LNCaP clone FGC (cell line): ENCODE results near the gene COQ10A.
A peak's percentile ranks its signal among the peaks of the same experiment; 100 is the strongest.

ENCODE experiments used
- DNase-seq: peaks from one replicate; pipeline ENCODE4 v3.0.0-alpha.2; 2011; ENCODE audit warnings: low read depth
- H3K4me3 ChIP-seq: 2 replicates; pipeline ENCODE4 v1.5.1; 2011; ENCODE audit warnings: mild to moderate bottlenecking, low read depth, low read length, control low read depth
- CTCF ChIP-seq: IDR thresholded peaks from 2 replicates; pipeline ENCODE4 v1.5.1; 2012; ENCODE audit warnings: mild to moderate bottlenecking; ENCODE audit not compliant: control insufficient read depth, insufficient read depth; ENCODE audit errors: extremely low read depth

Gene COQ10A

GRCh38 chr12:56223571-56224101 lies 43.1 kb upstream of the COQ10A start:
- DNase-seq = no peak
- H3K4me3 ChIP-seq = peak overlapping the region; percentile 75
- no peak for TF ChIP-seq CTCF

GRCh38 chr12:56224102-56224701 lies 42.5 kb upstream of the COQ10A start, which contains the start of gene NABP2:
NABP2 (plus strand) TSS chr12:56224342; CDS start chr12:56224857, 515 bp downstream.
- TF ChIP-seq CTCF = peak; percentile 79
- peak within 1 kb of the TSS; percentile 75 for H3K4me3 ChIP-seq
- DNase-seq = peak; percentile 92

- DNase-seq = no peak
- no peak for TF ChIP-seq CTCF
- H3K4me3 ChIP-seq = peak overlapping the region; percentile 75
Measured at GRCh38 chr12:56224954-56225353, 41.8 kb upstream of the COQ10A start.

- no peak overlapping the region for H3K4me3 ChIP-seq
- TF ChIP-seq CTCF = no peak
- no peak for DNase-seq
Measured at GRCh38 chr12:56229082-56229481, 37.7 kb upstream of the COQ10A start.

- no peak within 1 kb of the TSS for H3K4me3 ChIP-seq
- no peak for TF ChIP-seq CTCF
- no peak for DNase-seq
Measured at GRCh38 chr12:56229916-56230431, 36.8 kb upstream of the COQ10A start, which contains the start of gene SLC39A5. SLC39A5 (plus strand) TSS chr12:56230051; CDS start chr12:56231275, 1,224 bp downstream.

- no peak overlapping the region for H3K4me3 ChIP-seq
- no peak for TF ChIP-seq CTCF
- DNase-seq = no peak
Measured at GRCh38 chr12:56230432-56231183, 36.1 kb upstream of the COQ10A start.
